Measurements from ENCODE around the gene TRIM10. TPM values are rescaled to one million over a fixed set of nuclear protein-coding genes. Genes with fewer than 3 reads are reported as not detected.
A peak's percentile ranks its signal among the peaks of the same experiment; 100 is the strongest.

Gene TRIM10
- total and polyA plus RNA-seq, 10 of the 15 experiments (the other 5 are each of a cell fraction or from before 2014, with no cell fraction given): 0.01 TPM; not detected in 9

GRCh38 chr6:30200551-30201281 lies 39.7 kb upstream of the TRIM10 start (continued):
- TF ChIP-seq MYC (IDR thresholded peaks at IDR 0.05; ENCODE audit: insufficient read depth, insufficient read length, insufficient replicate concordance, low read length, severe bottlenecking) (no peak), CBX5 (IDR thresholded peaks at IDR 0.05; ENCODE audit: low read depth) (no peak; the same call in 1 of the 2 replicates), SUZ12 (IDR thresholded peaks at IDR 0.05; ENCODE audit: unreplicated experiment) (no peak), NR2F1 (conservative IDR thresholded peaks at IDR 0.05) (peak; percentile 75; the same call in 1 of the 2 replicates), POU2F2 (IDR thresholded peaks at IDR 0.05; ENCODE audit: borderline replicate concordance, low read depth, low read length) (no peak; the same call in 2 of the 3 replicates), ZNF622 (IDR thresholded peaks at IDR 0.05) (no peak), CBX3 (IDR thresholded peaks at IDR 0.05; ENCODE audit: borderline replicate concordance, low read depth) (no peak), USF2 (IDR thresholded peaks at IDR 0.05; ENCODE audit: borderline replicate concordance, low read depth, low read length) (no peak), MEF2A (IDR thresholded peaks at IDR 0.05; ENCODE audit: insufficient read depth, low read depth, low read length) (peak; percentile 62; the same call in 1 of the 2 replicates), POLR2AphosphoS2 (IDR thresholded peaks at IDR 0.05; ENCODE audit: low read depth, low read length) (no peak), GATAD2B (conservative IDR thresholded peaks at IDR 0.05; ENCODE audit: low read depth) (peak; percentile 51), PAX8 (IDR thresholded peaks at IDR 0.05) (no peak), JUND (IDR thresholded peaks at IDR 0.05; ENCODE audit: low read depth, low read length) (no peak), SKIL (IDR thresholded peaks at IDR 0.05; ENCODE audit: low read depth, poor library complexity, severe bottlenecking) (no peak), IRF4 (IDR thresholded peaks at IDR 0.05; ENCODE audit: low read depth, low read length) (peak; percentile 96), IKZF1 (conservative IDR thresholded peaks at IDR 0.05) (peak; percentile 95), HDGF (IDR thresholded peaks at IDR 0.05) (no peak), PAX5 (IDR thresholded peaks at IDR 0.05; ENCODE audit: borderline replicate concordance, low read depth, low read length) (peak; percentile 59; the same call in 1 of the 2 replicates), SP1 (IDR thresholded peaks at IDR 0.05; ENCODE audit: low read depth, low read length) (no peak), ZNF217 (IDR thresholded peaks at IDR 0.05) (peak; percentile 95), RCOR1 (conservative IDR thresholded peaks at IDR 0.05; ENCODE audit: low read depth, low read length) (0 out of 2 replicates have a peak, but pooled peaks have one; percentile 83), GABPA (IDR thresholded peaks at IDR 0.05; ENCODE audit: low read depth) (no peak), SUPT20H (IDR thresholded peaks at IDR 0.05; ENCODE audit: borderline replicate concordance, control insufficient read depth, low read depth, low read length) (no peak), PBX3 (IDR thresholded peaks at IDR 0.05; ENCODE audit: insufficient replicate concordance, low read depth, low read length) (no peak), SMAD5 (IDR thresholded peaks at IDR 0.05; ENCODE audit: low read depth) (no peak), BCL3 (IDR thresholded peaks at IDR 0.05; ENCODE audit: borderline replicate concordance, insufficient read depth, low read depth, low read length, poor library complexity, severe bottlenecking) (no peak)
